ENCODE measurements around the gene AOC1. TPM values are rescaled to one million over a fixed set of nuclear protein-coding genes. Genes with fewer than 3 reads are reported as not detected.

AOC1 gene
- under 1 TPM; 0.34 to 0.70 TPM for total RNA-seq
- polyA plus RNA-seq (ENCODE audit: insufficient read length in 6 of 6): 1 to 10 TPM in 2 of 6 donors, under 1 TPM in 4; 0.47 to 1.2 (median 0.69) TPM
- long read RNA-seq, donor 1: 0 reads
- long read RNA-seq, donor 2: 0 reads
- long read RNA-seq, donor 3, partial matches to known transcripts: 0 of 1 reads
- long read RNA-seq, donor 3, other reads (novel, unspliced or antisense): 0 of 1 reads
- long read RNA-seq, donor 4: 0 reads
- long read RNA-seq, donor 5: 0 reads
- long read RNA-seq, donor 6: 0 reads
- long read RNA-seq, donor 7: 0 reads
- long read RNA-seq, donor 8: 0 reads
- long read RNA-seq, donor 9: 0 reads
- long read RNA-seq, donor 10: 0 reads
- long read RNA-seq, donor 11: 0 reads
- long read RNA-seq, donor 12: 0 reads

GRCh38 chr7:150852371-150852905, at the start of gene AOC1:
AOC1 (plus strand) TSS chr7:150852517; CDS start chr7:150856471, 3,954 bp downstream.
- H3K36me3 ChIP-seq: no peaks in the 10 kb centered on the region
- no peaks in the 10 kb centered on the region for H3K4me1 ChIP-seq
- peak in 1 of 4 donors; percentile 41 for DNase-seq
- H3K9me3 ChIP-seq: no peaks in the 10 kb centered on the region
- no peak within 1 kb of the TSS for H3K27ac ChIP-seq
- TF ChIP-seq CTCF (IDR thresholded peaks at IDR 0.05): no peak
- intact Hi-C loops (cut with DNase I): no loop called here
- peaks cover 0 to 17% of the 10 kb centered on the region in 2 donors for H3K27me3 ChIP-seq
- H3K4me3 ChIP-seq: no peak within 1 kb of the TSS
- peak; percentile 81 for ATAC-seq

GRCh38 chr7:150803161-150803860, 49.0 kb upstream of the AOC1 start:
- ATAC-seq (no peak), DNase-seq (no peak)
- Histone ChIP-seq H3K9me3 (peaks cover 0 to 19% of the 10 kb centered on the region in 2 donors), H3K4me1 (peaks cover 0 to 17% of the 10 kb centered on the region in 2 donors), H3K36me3 (no peaks in the 10 kb centered on the region), H3K4me3 (no peak overlapping the region), H3K27me3 (peaks cover 18 to 46% of the 10 kb centered on the region in 2 donors), H3K27ac (no peak overlapping the region)
- intact Hi-C loops (cut with DNase I): no loop called here
- no peak for TF ChIP-seq CTCF (IDR thresholded peaks at IDR 0.05)

- Histone ChIP-seq H3K27me3 (peaks cover 11 to 31% of the 10 kb centered on the region in 2 donors), H3K27ac (no peak overlapping the region), H3K4me3 (no peak overlapping the region), H3K4me1 (peaks cover 0 to 16% of the 10 kb centered on the region in 2 donors), H3K9me3 (peaks cover 0 to 19% of the 10 kb centered on the region in 2 donors), H3K36me3 (no peaks in the 10 kb centered on the region)
- intact Hi-C loops (cut with DNase I): no loop called here
- no peak for ATAC-seq
- DNase-seq: no peak
- TF ChIP-seq CTCF (IDR thresholded peaks at IDR 0.05): no peak
These were observed 47.5 kb upstream of the AOC1 start for GRCh38 chr7:150804802-150805201.

- Histone ChIP-seq H3K27ac (no peak overlapping the region), H3K36me3 (no peaks in the 10 kb centered on the region), H3K4me1 (peaks cover 0 to 6% of the 10 kb centered on the region in 2 donors), H3K9me3 (peaks cover 0 to 19% of the 10 kb centered on the region in 2 donors), H3K27me3 (peaks cover under 1 to 20% of the 10 kb centered on the region in 2 donors), H3K4me3 (no peak overlapping the region)
- no peak for ATAC-seq
- no peak for TF ChIP-seq CTCF (IDR thresholded peaks at IDR 0.05)
- intact Hi-C loops (cut with DNase I): no loop called here
- no peak for DNase-seq
These were observed 46.5 kb upstream of the AOC1 start for GRCh38 chr7:150805864-150806263.

- H3K27me3 ChIP-seq: peaks cover 0 to 14% of the 10 kb centered on the region in 2 donors
- H3K4me1 ChIP-seq: no peaks in the 10 kb centered on the region
- DNase-seq: no peak
- peaks cover 0 to 19% of the 10 kb centered on the region in 2 donors for H3K9me3 ChIP-seq
- H3K27ac ChIP-seq: no peak overlapping the region
- no peaks in the 10 kb centered on the region for H3K36me3 ChIP-seq
- no peak overlapping the region for H3K4me3 ChIP-seq
- intact Hi-C loops (cut with DNase I): no loop called here
- ATAC-seq: no peak
- TF ChIP-seq CTCF (IDR thresholded peaks at IDR 0.05): no peak
These were observed 45.9 kb upstream of the AOC1 start for GRCh38 chr7:150806454-150806853.

Data from left lung (tissue), 14 donors.